ENCODE measurements around the gene EIF1. TPM values are rescaled to one million over a fixed set of nuclear protein-coding genes. Genes with fewer than 3 reads are reported as not detected.

Gene EIF1
- total and polyA plus RNA-seq, 2 experiments from 2014 or later = 272 to 603 TPM

- ATAC-seq = no peak
- Histone ChIP-seq H3K79me2 (replicated peaks; ENCODE audit: insufficient read depth) (no peaks in the 10 kb centered on the region), H3K4me3 (no peak within 1 kb of the TSS), H2AFZ (no peak within 1 kb of the TSS), H3K27ac (ENCODE audit: low read depth) (no peak within 1 kb of the TSS), H3F3A (replicated peaks; ENCODE audit: low read depth) (no peaks in the 10 kb centered on the region), H3K36me3 (ENCODE audit: insufficient read depth) (no peaks in the 10 kb centered on the region), H3K4me1 (ENCODE audit: insufficient read depth) (no peaks in the 10 kb centered on the region), H3K4me2 (no peak within 1 kb of the TSS), H3K9me2 (ENCODE audit: insufficient read depth) (no peaks in the 10 kb centered on the region), H4K20me1 (replicated peaks; ENCODE audit: insufficient read depth) (no peaks in the 10 kb centered on the region), H3K27me3 (ENCODE audit: insufficient read depth) (peaks cover 53% of the 10 kb centered on the region)
- Mint-ChIP-seq H3K9me3 (peaks cover 11% of the 10 kb centered on the region), H3K4me1 (peaks cover 6% of the 10 kb centered on the region; the same call in 1 of the 3 replicates), H3K27me3 (ENCODE audit: insufficient read depth, low read depth, poor library complexity) (peaks cover 50% of the 10 kb centered on the region), H3K4me3 (no peak within 1 kb of the TSS), H3K27ac (no peak within 1 kb of the TSS), H3K36me3 (ENCODE audit: low read depth) (peaks cover 5% of the 10 kb centered on the region; the same call in 2 of the 3 replicates)
- TF ChIP-seq ZNF114 (CRISPR knock-in tag; IDR thresholded peaks at IDR 0.05) (no peak), CTCF (conservative IDR thresholded peaks at IDR 0.05; ENCODE audit: low read depth in 2 of 2) (no peak), ETS1 (IDR thresholded peaks at IDR 0.05) (no peak), NANOG (IDR thresholded peaks at IDR 0.05; ENCODE audit: borderline replicate concordance) (no peak), JUNB (IDR thresholded peaks at IDR 0.05; ENCODE audit: unreplicated experiment) (no peak), POLR2AphosphoS5 (IDR thresholded peaks at IDR 0.05; ENCODE audit: low read depth) (no peak), REST (IDR thresholded peaks at IDR 0.05; ENCODE audit: unreplicated experiment) (no peak), EZH2 (IDR thresholded peaks at IDR 0.05; ENCODE audit: low read depth, unreplicated experiment) (no peak)
- TF ChIP-seq, protein P1, sequence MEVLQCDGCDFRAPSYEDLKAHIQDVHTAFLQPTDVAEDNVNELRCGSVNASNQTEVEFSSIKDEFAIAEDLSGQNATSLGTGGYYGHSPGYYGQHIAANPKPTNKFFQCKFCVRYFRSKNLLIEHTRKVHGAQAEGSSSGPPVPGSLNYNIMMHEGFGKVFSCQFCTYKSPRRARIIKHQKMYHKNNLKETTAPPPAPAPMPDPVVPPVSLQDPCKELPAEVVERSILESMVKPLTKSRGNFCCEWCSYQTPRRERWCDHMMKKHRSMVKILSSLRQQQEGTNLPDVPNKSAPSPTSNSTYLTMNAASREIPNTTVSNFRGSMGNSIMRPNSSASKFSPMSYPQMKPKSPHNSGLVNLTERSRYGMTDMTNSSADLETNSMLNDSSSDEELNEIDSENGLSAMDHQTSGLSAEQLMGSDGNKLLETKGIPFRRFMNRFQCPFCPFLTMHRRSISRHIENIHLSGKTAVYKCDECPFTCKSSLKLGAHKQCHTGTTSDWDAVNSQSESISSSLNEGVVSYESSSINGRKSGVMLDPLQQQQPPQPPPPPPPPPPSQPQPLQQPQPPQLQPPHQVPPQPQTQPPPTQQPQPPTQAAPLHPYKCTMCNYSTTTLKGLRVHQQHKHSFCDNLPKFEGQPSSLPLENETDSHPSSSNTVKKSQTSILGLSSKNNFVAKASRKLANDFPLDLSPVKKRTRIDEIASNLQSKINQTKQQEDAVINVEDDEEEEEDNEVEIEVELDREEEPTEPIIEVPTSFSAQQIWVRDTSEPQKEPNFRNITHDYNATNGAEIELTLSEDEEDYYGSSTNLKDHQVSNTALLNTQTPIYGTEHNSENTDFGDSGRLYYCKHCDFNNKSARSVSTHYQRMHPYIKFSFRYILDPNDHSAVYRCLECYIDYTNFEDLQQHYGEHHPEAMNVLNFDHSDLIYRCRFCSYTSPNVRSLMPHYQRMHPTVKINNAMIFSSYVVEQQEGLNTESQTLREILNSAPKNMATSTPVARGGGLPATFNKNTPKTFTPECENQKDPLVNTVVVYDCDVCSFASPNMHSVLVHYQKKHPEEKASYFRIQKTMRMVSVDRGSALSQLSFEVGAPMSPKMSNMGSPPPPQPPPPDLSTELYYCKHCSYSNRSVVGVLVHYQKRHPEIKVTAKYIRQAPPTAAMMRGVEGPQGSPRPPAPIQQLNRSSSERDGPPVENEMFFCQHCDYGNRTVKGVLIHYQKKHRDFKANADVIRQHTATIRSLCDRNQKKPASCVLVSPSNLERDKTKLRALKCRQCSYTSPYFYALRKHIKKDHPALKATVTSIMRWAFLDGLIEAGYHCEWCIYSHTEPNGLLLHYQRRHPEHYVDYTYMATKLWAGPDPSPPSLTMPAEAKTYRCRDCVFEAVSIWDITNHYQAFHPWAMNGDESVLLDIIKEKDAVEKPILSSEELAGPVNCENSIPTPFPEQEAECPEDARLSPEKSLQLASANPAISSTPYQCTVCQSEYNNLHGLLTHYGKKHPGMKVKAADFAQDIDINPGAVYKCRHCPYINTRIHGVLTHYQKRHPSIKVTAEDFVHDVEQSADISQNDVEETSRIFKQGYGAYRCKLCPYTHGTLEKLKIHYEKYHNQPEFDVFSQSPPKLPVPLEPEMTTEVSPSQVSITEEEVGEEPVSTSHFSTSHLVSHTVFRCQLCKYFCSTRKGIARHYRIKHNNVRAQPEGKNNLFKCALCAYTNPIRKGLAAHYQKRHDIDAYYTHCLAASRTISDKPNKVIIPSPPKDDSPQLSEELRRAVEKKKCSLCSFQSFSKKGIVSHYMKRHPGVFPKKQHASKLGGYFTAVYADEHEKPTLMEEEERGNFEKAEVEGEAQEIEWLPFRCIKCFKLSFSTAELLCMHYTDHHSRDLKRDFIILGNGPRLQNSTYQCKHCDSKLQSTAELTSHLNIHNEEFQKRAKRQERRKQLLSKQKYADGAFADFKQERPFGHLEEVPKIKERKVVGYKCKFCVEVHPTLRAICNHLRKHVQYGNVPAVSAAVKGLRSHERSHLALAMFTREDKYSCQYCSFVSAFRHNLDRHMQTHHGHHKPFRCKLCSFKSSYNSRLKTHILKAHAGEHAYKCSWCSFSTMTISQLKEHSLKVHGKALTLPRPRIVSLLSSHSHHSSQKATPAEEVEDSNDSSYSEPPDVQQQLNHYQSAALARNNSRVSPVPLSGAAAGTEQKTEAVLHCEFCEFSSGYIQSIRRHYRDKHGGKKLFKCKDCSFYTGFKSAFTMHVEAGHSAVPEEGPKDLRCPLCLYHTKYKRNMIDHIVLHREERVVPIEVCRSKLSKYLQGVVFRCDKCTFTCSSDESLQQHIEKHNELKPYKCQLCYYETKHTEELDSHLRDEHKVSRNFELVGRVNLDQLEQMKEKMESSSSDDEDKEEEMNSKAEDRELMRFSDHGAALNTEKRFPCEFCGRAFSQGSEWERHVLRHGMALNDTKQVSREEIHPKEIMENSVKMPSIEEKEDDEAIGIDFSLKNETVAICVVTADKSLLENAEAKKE (CRISPR knock-in tag; IDR thresholded peaks at IDR 0.05) = no peak
- DNase-seq (ENCODE audit: low spot score) = no peak
Measured at GRCh38 chr17:41711669-41712400, 23.1 kb downstream of the EIF1 start, which contains the start of gene GAST. GAST (plus strand) TSS chr17:41712331; CDS start chr17:41715437, 3,106 bp downstream.

All from GM23338 (cell line).